MM.1S (cell line): ENCODE measurements around the gene MYD88.

ENCODE experiments used
- DNase-seq: peaks from one replicate; pipeline ENCODE4 v3.0.0-alpha.2; 2015
- H2AFZ ChIP-seq: fragments of 300-600 bp; sonication (generic); 2 replicates; pipeline ENCODE4 v1.6.0; 2016; ENCODE audit warnings: antibody characterized with exemption, low read length
- H3F3A ChIP-seq: fragments of 300-600 bp; sonication (generic); 2 replicates; pipeline ENCODE4 v1.6.1; 2016; ENCODE audit warnings: mild to moderate bottlenecking, antibody characterized with exemption, low read length, moderate library complexity, mixed read lengths; ENCODE audit not compliant: insufficient read depth
- H3K27ac ChIP-seq: fragments of 300-600 bp; sonication (generic); 2 replicates; pipeline ENCODE4 v1.5.1; 2016; ENCODE audit warnings: mild to moderate bottlenecking, low read length
- H3K27me3 ChIP-seq: fragments of 300-600 bp; sonication (generic); replicated peaks from 2 replicates; pipeline ENCODE4 v1.6.0; 2016; ENCODE audit warnings: low read length; ENCODE audit not compliant: insufficient read depth
- H3K36me3 ChIP-seq: fragments of 300-600 bp; sonication (generic); replicated peaks from 2 replicates; pipeline ENCODE4 v1.6.1; 2016; ENCODE audit warnings: mild to moderate bottlenecking, low read length, mixed read lengths; ENCODE audit not compliant: insufficient read depth
- H3K4me1 ChIP-seq: fragments of 300-600 bp; sonication (generic); 2 replicates; pipeline ENCODE4 v1.6.1; 2016; ENCODE audit warnings: low read length, mixed read lengths
- H3K4me2 ChIP-seq: fragments of 300-600 bp; sonication (generic); 2 replicates; pipeline ENCODE4 v1.6.0; 2016; ENCODE audit warnings: low read depth, low read length
- H3K4me3 ChIP-seq: fragments of 300-600 bp; sonication (generic); 2 replicates; pipeline ENCODE4 v1.5.1; 2016; ENCODE audit warnings: low read length, mixed read lengths
- H3K79me2 ChIP-seq: fragments of 300-600 bp; sonication (generic); 2 replicates; pipeline ENCODE4 v1.6.1; 2016; ENCODE audit warnings: mixed run types, low read length, mixed read lengths
- H3K9ac ChIP-seq: fragments of 300-600 bp; sonication (generic); 2 replicates; pipeline ENCODE4 v1.6.1; 2016; ENCODE audit warnings: low read length, mixed read lengths
- H3K9me2 ChIP-seq: fragments of 300-600 bp; sonication (generic); replicated peaks from 2 replicates; pipeline ENCODE4 v1.6.1; 2016; ENCODE audit warnings: mild to moderate bottlenecking, low read length, mixed read lengths; ENCODE audit not compliant: insufficient read depth
- H3K9me3 ChIP-seq: fragments of 300-600 bp; sonication (generic); replicated peaks from 2 replicates; pipeline ENCODE4 v1.6.1; 2016; ENCODE audit warnings: mild to moderate bottlenecking, low read length, mixed read lengths; ENCODE audit not compliant: insufficient read depth
- H4K20me1 ChIP-seq: fragments of 300-600 bp; sonication (generic); 2 replicates; pipeline ENCODE4 v1.6.1; 2016; ENCODE audit warnings: mild to moderate bottlenecking, low read length, moderate library complexity, mixed read lengths; ENCODE audit not compliant: insufficient read depth
- CTCF ChIP-seq: fragments of 300-600 bp; sonication (generic); IDR thresholded peaks from 2 replicates; pipeline ENCODE4 v1.5.1; 2016; ENCODE audit warnings: antibody characterized with exemption, low read length, mixed read lengths
- EZH2 ChIP-seq: fragments of 300-600 bp; sonication (generic); optimal IDR thresholded peaks from 2 replicates; pipeline ENCODE3; 2017; ENCODE audit warnings: low read depth, mild to moderate bottlenecking, antibody characterized with exemption, low read length, mixed read lengths
- EZH2phosphoT487 ChIP-seq: fragments of 300-600 bp; sonication (generic); IDR thresholded peaks from 2 replicates; pipeline ENCODE4 v1.6.1; 2018; ENCODE audit warnings: antibody characterized with exemption, low read length

Gene MYD88

GRCh38 chr3:38126121-38126892 is 12.2 kb upstream of the MYD88 start:
- Histone ChIP-seq H3F3A (no peaks in the 10 kb centered on the region), H3K79me2 (no peaks in the 10 kb centered on the region), H3K27ac (no peak overlapping the region), H2AFZ (no peak overlapping the region), H3K4me3 (no peak overlapping the region), H3K9me3 (no peaks in the 10 kb centered on the region), H3K4me2 (no peak overlapping the region), H3K9me2 (no peaks in the 10 kb centered on the region), H3K27me3 (no peaks in the 10 kb centered on the region), H4K20me1 (no peaks in the 10 kb centered on the region), H3K9ac (no peak overlapping the region), H3K4me1 (no peaks in the 10 kb centered on the region), H3K36me3 (no peaks in the 10 kb centered on the region; the same call in 1 of the 2 replicates)
- no peak for DNase-seq
- TF ChIP-seq EZH2 = no peak
- TF ChIP-seq EZH2phosphoT487 = no peak
- no peak for TF ChIP-seq CTCF

- TF ChIP-seq CTCF = no peak
- no peak for TF ChIP-seq EZH2
- no peak for TF ChIP-seq EZH2phosphoT487
- Histone ChIP-seq H3K9me3 (no peaks in the 10 kb centered on the region), H3K4me2 (no peak overlapping the region), H3K79me2 (no peaks in the 10 kb centered on the region), H3K4me1 (no peaks in the 10 kb centered on the region), H3K9ac (no peak overlapping the region), H3F3A (no peaks in the 10 kb centered on the region), H3K36me3 (no peaks in the 10 kb centered on the region; the same call in 1 of the 2 replicates), H3K4me3 (no peak overlapping the region), H3K9me2 (no peaks in the 10 kb centered on the region), H3K27me3 (no peaks in the 10 kb centered on the region), H3K27ac (no peak overlapping the region), H4K20me1 (no peaks in the 10 kb centered on the region), H2AFZ (no peak overlapping the region)
- no peak for DNase-seq
Observed at GRCh38 chr3:38127611-38128302, 10.7 kb upstream of the MYD88 start.

GRCh38 chr3:38128303-38128655 is 10.2 kb upstream of the MYD88 start:
- no peaks in the 10 kb centered on the region for H3K9me2 ChIP-seq
- H3K27ac ChIP-seq = no peak overlapping the region
- H3K79me2 ChIP-seq = no peaks in the 10 kb centered on the region
- H3K36me3 ChIP-seq = no peaks in the 10 kb centered on the region; the same call in 1 of the 2 replicates
- no peak overlapping the region for H3K4me3 ChIP-seq
- no peaks in the 10 kb centered on the region for H3F3A ChIP-seq
- DNase-seq = no peak
- no peak for TF ChIP-seq EZH2
- no peak for TF ChIP-seq EZH2phosphoT487
- TF ChIP-seq CTCF = no peak
- H3K9me3 ChIP-seq = no peaks in the 10 kb centered on the region
- H2AFZ ChIP-seq = no peak overlapping the region
- H4K20me1 ChIP-seq = no peaks in the 10 kb centered on the region
- H3K9ac ChIP-seq = no peak overlapping the region
- H3K4me2 ChIP-seq = no peak overlapping the region
- no peaks in the 10 kb centered on the region for H3K27me3 ChIP-seq
- no peaks in the 10 kb centered on the region for H3K4me1 ChIP-seq
